ENCODE results near the gene PIP5K1B.

DNA sequence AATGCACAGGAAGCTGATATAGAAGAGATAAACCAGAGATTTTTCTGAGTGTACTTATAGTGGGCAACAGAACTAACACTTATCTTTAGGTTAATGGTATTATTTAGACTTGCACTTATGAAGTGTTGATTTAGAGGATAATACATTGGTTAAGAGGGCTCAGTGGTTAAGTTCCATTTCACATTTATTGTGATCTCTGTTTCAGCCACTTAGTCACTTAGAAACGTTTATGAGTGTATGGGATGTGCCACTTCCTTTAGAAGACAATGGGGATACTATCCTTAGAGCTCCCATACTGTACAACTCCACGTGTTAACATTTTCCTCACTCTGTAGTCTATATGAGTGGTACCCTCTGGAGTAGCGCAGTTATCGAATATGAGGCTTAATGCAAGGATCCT is 57.5 kb downstream of the PIP5K1B start:
- TF ChIP-seq EZH2 (IDR thresholded peaks at IDR 0.05; ENCODE audit: borderline replicate concordance, insufficient read depth, low read depth, low read length, poor library complexity, severe bottlenecking) = no peak
- TF ChIP-seq, protein P1, sequence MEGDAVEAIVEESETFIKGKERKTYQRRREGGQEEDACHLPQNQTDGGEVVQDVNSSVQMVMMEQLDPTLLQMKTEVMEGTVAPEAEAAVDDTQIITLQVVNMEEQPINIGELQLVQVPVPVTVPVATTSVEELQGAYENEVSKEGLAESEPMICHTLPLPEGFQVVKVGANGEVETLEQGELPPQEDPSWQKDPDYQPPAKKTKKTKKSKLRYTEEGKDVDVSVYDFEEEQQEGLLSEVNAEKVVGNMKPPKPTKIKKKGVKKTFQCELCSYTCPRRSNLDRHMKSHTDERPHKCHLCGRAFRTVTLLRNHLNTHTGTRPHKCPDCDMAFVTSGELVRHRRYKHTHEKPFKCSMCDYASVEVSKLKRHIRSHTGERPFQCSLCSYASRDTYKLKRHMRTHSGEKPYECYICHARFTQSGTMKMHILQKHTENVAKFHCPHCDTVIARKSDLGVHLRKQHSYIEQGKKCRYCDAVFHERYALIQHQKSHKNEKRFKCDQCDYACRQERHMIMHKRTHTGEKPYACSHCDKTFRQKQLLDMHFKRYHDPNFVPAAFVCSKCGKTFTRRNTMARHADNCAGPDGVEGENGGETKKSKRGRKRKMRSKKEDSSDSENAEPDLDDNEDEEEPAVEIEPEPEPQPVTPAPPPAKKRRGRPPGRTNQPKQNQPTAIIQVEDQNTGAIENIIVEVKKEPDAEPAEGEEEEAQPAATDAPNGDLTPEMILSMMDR (IDR thresholded peaks at IDR 0.05) = no peak

Measured in B cell (primary cell).